PC-3 (cell line): ENCODE results near the gene FLAD1.

Source experiments
- CTCF ChIP-seq: fragments of 300-600 bp; sonication (generic); conservative IDR thresholded peaks from 2 replicates; pipeline ENCODE4 v1.5.1; 2017; ENCODE audit warnings: antibody characterized with exemption, low read depth, mild to moderate bottlenecking, low read length
- EZH2 ChIP-seq: fragments of 300-600 bp; sonication (generic); IDR thresholded peaks from one replicate; pipeline ENCODE4 v1.6.1; 2017; ENCODE audit warnings: antibody characterized with exemption, mild to moderate bottlenecking, low read length; ENCODE audit not compliant: unreplicated experiment

GRCh38 chr1:155009221-155009711 lies 26.1 kb downstream of the FLAD1 start:
- TF ChIP-seq CTCF (no peak), EZH2 (no peak)
